GM23338 (cell line): ENCODE measurements around the gene PDE3A. TPM values are rescaled to one million over a fixed set of nuclear protein-coding genes. Genes with fewer than 3 reads are reported as not detected.

Source experiments
- ATAC-seq: fragments of 200-7000 bp; cut with Tn5 transposase; 3 replicates; pipeline ENCODE4 v1.9.1; 2020
- DNase-seq: peaks from one replicate; pipeline ENCODE4 v3.0.0-alpha.2; 2015; ENCODE audit warnings: low spot score
- H2AFZ ChIP-seq: fragments of 200-600 bp; sonication (generic); 2 replicates; pipeline ENCODE4 v1.8.0; 2016; ENCODE audit warnings: antibody characterized with exemption, mild to moderate bottlenecking, moderate library complexity
- H3F3A ChIP-seq: fragments of 200-600 bp; sonication (generic); replicated peaks from 2 replicates; pipeline ENCODE4 v1.8.0; 2017; ENCODE audit warnings: antibody characterized with exemption, mixed run types, low read depth
- H3K27ac ChIP-seq: fragments of 200-600 bp; sonication (generic); 2 replicates; pipeline ENCODE4 v1.6.1; 2016; ENCODE audit warnings: low read depth
- H3K27me3 ChIP-seq: fragments of 200-600 bp; sonication (generic); 2 replicates; pipeline ENCODE4 v1.8.0; 2016; ENCODE audit warnings: mild to moderate bottlenecking, mixed run types, moderate library complexity; ENCODE audit not compliant: insufficient read depth
- H3K36me3 ChIP-seq: fragments of 200-600 bp; sonication (generic); 2 replicates; pipeline ENCODE4 v1.8.0; 2016; ENCODE audit warnings: mild to moderate bottlenecking; ENCODE audit not compliant: insufficient read depth
- H3K4me1 ChIP-seq: fragments of 200-600 bp; sonication (generic); 2 replicates; pipeline ENCODE4 v1.8.0; 2016; ENCODE audit warnings: mild to moderate bottlenecking, moderate library complexity; ENCODE audit not compliant: insufficient read depth
- H3K4me2 ChIP-seq: fragments of 200-600 bp; sonication (generic); 2 replicates; pipeline ENCODE4 v1.7.1; 2017; ENCODE audit warnings: mixed run types
- H3K4me3 ChIP-seq: fragments of 200-600 bp; sonication (generic); 2 replicates; pipeline ENCODE4 v1.6.1; 2016; ENCODE audit warnings: mixed run types
- H3K79me2 ChIP-seq: fragments of 200-600 bp; sonication (generic); replicated peaks from 2 replicates; pipeline ENCODE4 v1.8.0; 2017; ENCODE audit warnings: mild to moderate bottlenecking; ENCODE audit not compliant: insufficient read depth
- H3K9me2 ChIP-seq: fragments of 200-600 bp; sonication (generic); 2 replicates; pipeline ENCODE4 v1.8.0; 2017; ENCODE audit not compliant: insufficient read depth
- H4K20me1 ChIP-seq: fragments of 200-600 bp; sonication (generic); replicated peaks from 2 replicates; pipeline ENCODE4 v1.8.0; 2017; ENCODE audit warnings: mild to moderate bottlenecking; ENCODE audit not compliant: insufficient read depth
- H3K27ac Mint-ChIP-seq: 2 replicates; pipeline ENCODE4 v1.8.0; 2020; ENCODE audit warnings: inconsistent platforms, mild to moderate bottlenecking, moderate library complexity, mixed read lengths
- H3K27me3 Mint-ChIP-seq: 3 replicates; pipeline ENCODE4 v1.8.0; 2022; ENCODE audit warnings: low read depth, mild to moderate bottlenecking, moderate library complexity, mixed read lengths, inconsistent platforms; ENCODE audit not compliant: insufficient read depth, poor library complexity
- H3K36me3 Mint-ChIP-seq: 3 replicates; pipeline ENCODE4 v1.8.0; 2021; ENCODE audit warnings: low read depth, mild to moderate bottlenecking, inconsistent platforms, moderate library complexity, mixed read lengths
- H3K4me1 Mint-ChIP-seq: 3 replicates; pipeline ENCODE4 v1.8.0; 2020; ENCODE audit warnings: mild to moderate bottlenecking, inconsistent platforms, mixed read lengths
- H3K4me3 Mint-ChIP-seq: 3 replicates; pipeline ENCODE4 v1.8.0; 2021; ENCODE audit warnings: moderate library complexity, mild to moderate bottlenecking, inconsistent platforms, mixed read lengths
- H3K9me3 Mint-ChIP-seq: 3 replicates; pipeline ENCODE4 v1.8.0; 2020; ENCODE audit warnings: moderate library complexity, mild to moderate bottlenecking, inconsistent platforms, mixed read lengths
- CREB1 ChIP-seq: fragments of 250-450 bp; sonication (Bioruptor Pico); IDR thresholded peaks from 2 replicates; pipeline ENCODE4 v1.5.0; 2020; ENCODE audit warnings: low read depth, mild to moderate bottlenecking, moderate library complexity
- CTCF ChIP-seq, 2 experiments: fragments of 200-600 bp in 1 of 2; sonication (generic) in 1 of 2; conservative IDR thresholded peaks; 2 replicates each; pipeline versions ENCODE4 v1.5.1 to v1.6.1; 2016 to 2017; ENCODE audit warnings: antibody characterized with exemption in 2 of 2, low read depth in 2 of 2, mild to moderate bottlenecking in 2 of 2, moderate library complexity in 1 of 2
- ETS1 ChIP-seq: IDR thresholded peaks from 2 replicates; pipeline ENCODE4 v1.6.1; 2016; ENCODE audit warnings: antibody characterized with exemption
- EZH2 ChIP-seq: fragments of 200-600 bp; sonication (generic); IDR thresholded peaks from one replicate; pipeline ENCODE4 v1.8.0; 2017; ENCODE audit warnings: antibody characterized with exemption, mild to moderate bottlenecking, low read depth; ENCODE audit not compliant: unreplicated experiment
- EZH2phosphoT487 ChIP-seq: fragments of 200-600 bp; sonication (generic); IDR thresholded peaks from one replicate; pipeline ENCODE4 v1.8.1; 2018; ENCODE audit warnings: antibody characterized with exemption; ENCODE audit not compliant: unreplicated experiment
- JUNB ChIP-seq: IDR thresholded peaks from one replicate; pipeline ENCODE4 v1.6.1; 2016; ENCODE audit warnings: antibody characterized with exemption; ENCODE audit not compliant: unreplicated experiment
- NANOG ChIP-seq: IDR thresholded peaks from 2 replicates; pipeline ENCODE4 v1.6.1; 2016; ENCODE audit warnings: antibody characterized with exemption, borderline replicate concordance
- POLR2AphosphoS5 ChIP-seq: IDR thresholded peaks from 2 replicates; pipeline ENCODE4 v1.6.1; 2016; ENCODE audit warnings: antibody characterized with exemption, low read depth
- STAT1 ChIP-seq: IDR thresholded peaks from one replicate; pipeline ENCODE4 v1.6.1; 2016; ENCODE audit warnings: antibody characterized with exemption; ENCODE audit not compliant: unreplicated experiment
- ZNF114 ChIP-seq: fragments of 250-450 bp; sonication (Bioruptor Pico); IDR thresholded peaks from 2 replicates; pipeline ENCODE4 v1.5.0; 2020; ENCODE audit warnings: mild to moderate bottlenecking, moderate library complexity
- ZNF331 ChIP-seq: fragments of 250-450 bp; sonication (Bioruptor Pico); IDR thresholded peaks from 2 replicates; pipeline ENCODE4 v1.5.0; 2020; ENCODE audit warnings: low read depth, mild to moderate bottlenecking, moderate library complexity
- ZNF462 ChIP-seq: fragments of 250-450 bp; sonication (Bioruptor Pico); IDR thresholded peaks from 2 replicates; pipeline ENCODE4 v1.5.0; 2020; ENCODE audit warnings: mild to moderate bottlenecking, moderate library complexity
- polyA plus RNA-seq: library from polyadenylated mRNA; unstranded; fragments of >200 nt; fragmentation: Nextera tagmentation; extraction: Ambion mirVana; gene quantifications from 2 replicates; pipeline ENCODE4 v1.2.1, GENCODE V29; 2016
- total RNA-seq: library from RNA; depleted of rRNA; stranded (reverse); fragments of >200 nt; shearing (Covaris generic); gene quantifications from 2 replicates; pipeline ENCODE4 v1.2.3, GENCODE V29; 2014

PDE3A gene
- total and polyA plus RNA-seq, 2 experiments from 2014 or later = 2.7 to 9.2 TPM

- TF ChIP-seq ZNF462 (CRISPR knock-in tag) = no peak
- TF ChIP-seq NANOG = no peak
- no peak for TF ChIP-seq ZNF331 (CRISPR knock-in tag)
- TF ChIP-seq CREB1 (CRISPR knock-in tag) = no peak
These were observed 25.4 kb downstream of the PDE3A start (continued) for GRCh38 chr12:20393707-20394106.

GRCh38 chr12:20395791-20396550 is 27.6 kb downstream of the PDE3A start:
- Histone ChIP-seq H3K27ac (no peak overlapping the region), H3K4me3 (no peak overlapping the region), H3K9me2 (no peaks in the 10 kb centered on the region), H3K79me2 (no peaks in the 10 kb centered on the region), H2AFZ (no peak overlapping the region), H4K20me1 (no peaks in the 10 kb centered on the region), H3F3A (no peaks in the 10 kb centered on the region), H3K27me3 (no peaks in the 10 kb centered on the region), H3K36me3 (no peaks in the 10 kb centered on the region), H3K4me1 (peaks cover 7% of the 10 kb centered on the region; the same call in 1 of the 2 replicates), H3K4me2 (no peak overlapping the region)
- Mint-ChIP-seq H3K27me3 (no peaks in the 10 kb centered on the region), H3K4me1 (no peaks in the 10 kb centered on the region), H3K36me3 (no peaks in the 10 kb centered on the region), H3K4me3 (no peak overlapping the region), H3K9me3 (no peaks in the 10 kb centered on the region), H3K27ac (no peak overlapping the region)
- no peak for ATAC-seq
- no peak for DNase-seq
- no peak for TF ChIP-seq POLR2AphosphoS5
- no peak for TF ChIP-seq EZH2
- TF ChIP-seq ETS1 = no peak
- no peak for TF ChIP-seq ZNF114 (CRISPR knock-in tag)
- no peak for TF ChIP-seq CREB1 (CRISPR knock-in tag)
- TF ChIP-seq EZH2phosphoT487 = no peak
- TF ChIP-seq CTCF (conservative IDR thresholded peaks at IDR 0.05; ENCODE audit: low read depth in 2 of 2) = no peak
- TF ChIP-seq ZNF331 (CRISPR knock-in tag) = no peak
- TF ChIP-seq NANOG = no peak
- TF ChIP-seq JUNB = no peak
- no peak for TF ChIP-seq STAT1
